HepG2 (cell line): ENCODE data around the gene ARG2. TPM values are rescaled to one million over a fixed set of nuclear protein-coding genes. Genes with fewer than 3 reads are reported as not detected.
A peak's percentile ranks its signal among the peaks of the same experiment; 100 is the strongest.

ENCODE experiments used
- ATAC-seq: fragments of 200-7000 bp; cut with Tn5 transposase; 3 replicates; pipeline ENCODE4 v1.9.1; 2020; ENCODE audit warnings: mild to moderate bottlenecking, moderate library complexity
- BruUV-seq: library from RNA; stranded (reverse); fragments of 400-500 nt; replicated peaks from 2 replicates; lab custom pipeline; 2021; lab: Mats Ljungman, UMichigan
- CTCF ChIA-PET: fragments of 300-600 bp; formaldehyde crosslinking; extraction: SDS; loops from one replicate; lab custom pipeline; 2021; ENCODE audit warnings: low total read pairs, inconsistent platforms, low intra/inter-chr PET ratio; lab: Yijun Ruan, JAX
- POLR2A ChIA-PET: fragments of 350-600 bp; sonication (Branson Sonifier 250); formaldehyde crosslinking; loops from one replicate; lab custom pipeline; 2020; ENCODE audit warnings: antibody characterized with exemption, inconsistent platforms; lab: Yijun Ruan, JAX
- DNase-seq: peaks from one replicate; pipeline ENCODE4 v3.0.0-alpha.2; 2015; ENCODE audit warnings: low spot score
- FAIRE-seq: peaks from 3 replicates; lab custom pipeline; 2011; peaks lifted over from hg19 to GRCh38; lab: Jason Lieb, UNC
- H2AFZ ChIP-seq: one replicate; pipeline ENCODE4 v1.6.1; 2011; ENCODE audit warnings: low read length, inconsistent platforms
- H3K27ac ChIP-seq: fragments of 300-600 bp; 3 replicates; pipeline ENCODE4 v1.8.0; 2011; ENCODE audit warnings: mixed run types, mild to moderate bottlenecking, mixed read lengths, low read length, inconsistent platforms; ENCODE audit not compliant: insufficient read depth; ENCODE audit errors: extremely low read length
- H3K27me3 ChIP-seq, 2 experiments: fragments of 200-600 bp in 1 of 2; 2 replicates in 1 of 2; 3 replicates in 1 of 2; pipeline versions ENCODE4 v1.6.0 to v1.8.0; 2011; ENCODE audit warnings: low read length in 2 of 2, mild to moderate bottlenecking in 2 of 2, moderate library complexity in 2 of 2, inconsistent platforms in 1 of 2; ENCODE audit not compliant: insufficient read depth in 2 of 2, control insufficient read depth in 1 of 2
- H3K36me3 ChIP-seq, 2 experiments: fragments of 200-600 bp in 1 of 2; replicated peaks in 1 of 2; 2 replicates in 1 of 2; 3 replicates in 1 of 2; pipeline versions ENCODE4 v1.5.1 to v1.8.0; 2011; ENCODE audit warnings: low read length in 2 of 2, inconsistent platforms in 1 of 2; ENCODE audit not compliant: insufficient read depth in 2 of 2, control insufficient read depth in 1 of 2
- H3K4me1 ChIP-seq: 2 replicates; pipeline ENCODE4 v1.5.1; 2012; ENCODE audit warnings: low read length, inconsistent platforms; ENCODE audit not compliant: insufficient read depth
- H3K4me2 ChIP-seq: 2 replicates; pipeline ENCODE4 v1.6.0; 2011; ENCODE audit warnings: low read depth, low read length, inconsistent platforms
- H3K4me3 ChIP-seq, 3 experiments: fragments of 200-600 bp in 1 of 3; sonication (generic), shearing (Covaris generic) in 1 of 3; replicated peaks in 1 of 3; 2 replicates each; pipeline ENCODE4 v1.5.1; 2011 to 2016; ENCODE audit warnings: low read length in 3 of 3, inconsistent platforms in 2 of 3, low read depth in 2 of 3, mild to moderate bottlenecking in 2 of 3, control low read depth in 1 of 3, mixed read lengths in 1 of 3; ENCODE audit not compliant: insufficient read depth in 1 of 3
- H3K79me2 ChIP-seq: one replicate; pipeline ENCODE4 v1.6.1; 2011; ENCODE audit warnings: low read length, inconsistent platforms; ENCODE audit not compliant: insufficient read depth
- H3K9ac ChIP-seq: 2 replicates; pipeline ENCODE4 v1.6.0; 2011; ENCODE audit warnings: mild to moderate bottlenecking, low read depth, low read length, inconsistent platforms; ENCODE audit not compliant: insufficient read depth
- H3K9me3 ChIP-seq: 2 replicates; pipeline ENCODE4 v1.5.1; 2012; ENCODE audit warnings: mild to moderate bottlenecking, low read length
- H4K20me1 ChIP-seq: 2 replicates; pipeline ENCODE4 v1.6.0; 2011; ENCODE audit warnings: inconsistent platforms, mild to moderate bottlenecking, low read length, moderate library complexity; ENCODE audit not compliant: insufficient read depth
- CAMTA2 ChIP-seq: sonication (generic); formaldehyde crosslinking; IDR thresholded peaks from 2 replicates; pipeline ENCODE4 v1.4.0; 2020; ENCODE audit warnings: mild to moderate bottlenecking, missing genetic modification reagents, borderline replicate concordance
- FOSL2 ChIP-seq: sonication (generic); formaldehyde crosslinking; IDR thresholded peaks from 2 replicates; pipeline ENCODE4 v1.4.0; 2020; ENCODE audit warnings: missing genetic modification reagents
- ZNF572 ChIP-seq: sonication (generic); formaldehyde crosslinking; IDR thresholded peaks from 2 replicates; pipeline ENCODE4 v1.5.1; 2020; ENCODE audit warnings: mild to moderate bottlenecking, missing genetic modification reagents
- WGBS: methylation state at CpG from one replicate; pipeline ENCODE4 v1.1.6; 2017; ENCODE audit warnings: low lambda C conversion rate; 5-methylcytosine and 5-hydroxymethylcytosine counted together
- in situ Hi-C: cut with HindIII; loops from 2 replicates; pipeline ENCODE4 v1.10.0; 2017; ENCODE audit warnings: low pct_unique_long_range_greater_than_20kb; ENCODE audit not compliant: extremely low pct_ligation_motif_present
- intact Hi-C: fragments of 100-400 bp; cut with micrococcal nuclease; formaldehyde crosslinking; loops from one replicate; pipeline ENCODE4 v1.10.0; 2022; ENCODE audit not compliant: unreplicated experiment
- polyA plus RNA-seq, 8 experiments: library from polyadenylated mRNA; depleted of rRNA in 3 of 8; stranded (reverse) in 7 of 8; unstranded in 1 of 8; fragments of >200 nt; fragmentation: Illumina TruSeq in 4 of 8; extraction: Trizol in 4 of 8; gene quantifications; 2 replicates each; pipeline versions ENCODE4 v1.2.1 to v1.2.3, GENCODE V29; 2011 to 2016; ENCODE audit warnings: low read depth in 4 of 8, missing spikeins in 1 of 8, mixed read lengths in 1 of 8; ENCODE audit not compliant: insufficient read depth in 1 of 8
- total RNA-seq, 5 experiments: library from RNA; depleted of rRNA; stranded (reverse); fragments of >200 nt; fragmentation: Illumina TruSeq; extraction: Trizol; gene quantifications; 2 replicates each; pipeline ENCODE4 v1.2.3, GENCODE V29; 2016; ENCODE audit warnings: low read depth in 1 of 5
- TF ChIP-seq, protein P1 (sequence below): sonication (generic); formaldehyde crosslinking; IDR thresholded peaks from 2 replicates; pipeline ENCODE4 v1.5.0; 2020; ENCODE audit warnings: missing genetic modification reagents
- TF ChIP-seq, protein P2 (sequence below): sonication (generic); formaldehyde crosslinking; IDR thresholded peaks from 2 replicates; pipeline ENCODE4 v1.5.0; 2020; ENCODE audit warnings: mild to moderate bottlenecking, missing genetic modification reagents

The ARG2 gene
- total and polyA plus RNA-seq, 2 of the 13 experiments (the other 11 are each of a cell fraction or from before 2014, with no cell fraction given): 37.5 to 73.6 TPM

DNA sequence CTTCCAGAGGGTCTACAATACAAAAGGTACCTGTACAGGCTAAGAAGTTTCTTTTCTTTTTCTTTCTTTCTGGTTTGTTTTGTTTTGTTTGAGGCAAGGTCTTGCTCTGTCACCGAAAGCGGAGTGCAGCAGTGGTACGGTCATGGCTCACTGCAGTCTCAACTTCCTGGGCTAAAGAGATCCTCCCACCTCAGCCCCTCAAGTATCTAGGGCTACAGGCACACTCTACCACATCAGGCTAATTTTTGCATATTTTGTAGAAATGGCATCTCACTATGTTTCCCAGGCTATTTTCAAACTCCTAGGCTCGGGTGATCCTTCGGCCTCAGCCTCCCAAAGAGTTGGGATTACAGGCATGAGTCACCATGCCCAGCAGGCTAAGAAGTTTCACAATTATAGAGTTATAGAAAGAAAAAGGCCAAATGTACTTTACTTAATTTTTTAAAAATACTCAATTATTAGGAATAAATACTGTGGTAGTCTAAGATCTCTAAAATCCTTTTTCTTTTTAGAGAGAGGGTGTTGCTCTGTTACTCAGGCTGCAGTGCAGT, 16.6 kb upstream of the ARG2 start:
- Histone ChIP-seq H3K4me1 (peaks cover 39% of the 10 kb centered on the region), H3K36me3 (no peaks in the 10 kb centered on the region), H3K9me3 (no peaks in the 10 kb centered on the region), H3K27me3 (no peaks in the 10 kb centered on the region; a peak in 1 of 5 replicates), H3K4me3 (peak overlapping the region in 1 of 3 experiments; percentile 21; a peak in 1 of 6 replicates), H3K27ac (no peak overlapping the region), H3K79me2 (peaks cover 9% of the 10 kb centered on the region), H2AFZ (peak overlapping the region; percentile 11), H3K4me2 (peak overlapping the region; percentile 50; the same call in 1 of the 2 replicates), H3K9ac (no peak overlapping the region), H4K20me1 (no peaks in the 10 kb centered on the region)
- TF ChIP-seq CAMTA2: no peak
- TF ChIP-seq, protein P1, sequence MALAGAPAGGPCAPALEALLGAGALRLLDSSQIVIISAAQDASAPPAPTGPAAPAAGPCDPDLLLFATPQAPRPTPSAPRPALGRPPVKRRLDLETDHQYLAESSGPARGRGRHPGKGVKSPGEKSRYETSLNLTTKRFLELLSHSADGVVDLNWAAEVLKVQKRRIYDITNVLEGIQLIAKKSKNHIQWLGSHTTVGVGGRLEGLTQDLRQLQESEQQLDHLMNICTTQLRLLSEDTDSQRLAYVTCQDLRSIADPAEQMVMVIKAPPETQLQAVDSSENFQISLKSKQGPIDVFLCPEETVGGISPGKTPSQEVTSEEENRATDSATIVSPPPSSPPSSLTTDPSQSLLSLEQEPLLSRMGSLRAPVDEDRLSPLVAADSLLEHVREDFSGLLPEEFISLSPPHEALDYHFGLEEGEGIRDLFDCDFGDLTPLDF (CRISPR knock-in tag): no peak
- peak; percentile 84 for TF ChIP-seq FOSL2
- TF ChIP-seq, protein P2, sequence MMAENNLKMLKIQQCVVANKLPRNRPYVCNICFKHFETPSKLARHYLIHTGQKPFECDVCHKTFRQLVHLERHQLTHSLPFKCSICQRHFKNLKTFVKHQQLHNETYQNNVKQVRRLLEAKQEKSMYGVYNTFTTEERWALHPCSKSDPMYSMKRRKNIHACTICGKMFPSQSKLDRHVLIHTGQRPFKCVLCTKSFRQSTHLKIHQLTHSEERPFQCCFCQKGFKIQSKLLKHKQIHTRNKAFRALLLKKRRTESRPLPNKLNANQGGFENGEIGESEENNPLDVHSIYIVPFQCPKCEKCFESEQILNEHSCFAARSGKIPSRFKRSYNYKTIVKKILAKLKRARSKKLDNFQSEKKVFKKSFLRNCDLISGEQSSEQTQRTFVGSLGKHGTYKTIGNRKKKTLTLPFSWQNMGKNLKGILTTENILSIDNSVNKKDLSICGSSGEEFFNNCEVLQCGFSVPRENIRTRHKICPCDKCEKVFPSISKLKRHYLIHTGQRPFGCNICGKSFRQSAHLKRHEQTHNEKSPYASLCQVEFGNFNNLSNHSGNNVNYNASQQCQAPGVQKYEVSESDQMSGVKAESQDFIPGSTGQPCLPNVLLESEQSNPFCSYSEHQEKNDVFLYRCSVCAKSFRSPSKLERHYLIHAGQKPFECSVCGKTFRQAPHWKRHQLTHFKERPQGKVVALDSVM: peak; percentile 40; the same call in 1 of the 2 replicates
- no peak for TF ChIP-seq ZNF572
- BruUV-seq: no TSS peak
- ChIA-PET CTCF (no interaction called here), POLR2A (interaction anchor here (1.2 kb wide), 1 partner anchor 19 kb away, joined by 3 read pairs; no protein-coding TSS in a partner anchor)
- ATAC-seq (no peak), DNase-seq (no peak), FAIRE-seq (no peak)
- in situ Hi-C loops (loop anchor here (25.0 kb wide), 1 partner anchor 1209 kb away; no protein-coding TSS in a partner anchor), intact Hi-C loops (no loop called here)
- 38% methylated on average over 5 of the region's 5 CpGs for WGBS
